ENCODE data around the gene CYLD.

CYLD gene

GRCh38 chr16:50822671-50823070 lies 80.8 kb downstream of the CYLD start:
- DNase-seq, result no peak

- no peak for DNase-seq
Measured at GRCh38 chr16:50826797-50827316, 85.0 kb downstream of the CYLD start.

- DNase-seq, result no peak
Measured at GRCh38 chr16:50828164-50828702, 86.3 kb downstream of the CYLD start.

GRCh38 chr16:50830698-50831097 lies 88.8 kb downstream of the CYLD start:
- no peak for DNase-seq

- no peak for DNase-seq
Measured at GRCh38 chr16:50831751-50832150, 89.9 kb downstream of the CYLD start.

GRCh38 chr16:50833929-50834328 lies 92.0 kb downstream of the CYLD start:
- DNase-seq, result no peak

- no peak for DNase-seq
Measured at GRCh38 chr16:50834701-50835100, 92.8 kb downstream of the CYLD start.

GRCh38 chr16:50835358-50836060 lies 93.6 kb downstream of the CYLD start:
- DNase-seq, result no peak

GRCh38 chr16:50836121-50836621 lies 94.3 kb downstream of the CYLD start:
- no peak for DNase-seq

- DNase-seq, result no peak
Measured at GRCh38 chr16:50837324-50837723, 95.4 kb downstream of the CYLD start.

- no peak for DNase-seq
Measured at GRCh38 chr16:50838165-50838564, 96.3 kb downstream of the CYLD start.

- DNase-seq, result no peak
Measured at GRCh38 chr16:50838885-50839284, 97.0 kb downstream of the CYLD start.

- DNase-seq, result no peak
Measured at GRCh38 chr16:50839356-50839755, 97.5 kb downstream of the CYLD start.

GRCh38 chr16:50839920-50840729 lies 98.2 kb downstream of the CYLD start:
- DNase-seq, result no peak

- no peak for DNase-seq
Measured at GRCh38 chr16:50841081-50841886, 99.4 kb downstream of the CYLD start.

- no peak for DNase-seq
Measured at GRCh38 chr16:50842013-50842505, 100.2 kb downstream of the CYLD start.

GRCh38 chr16:50842589-50842988 lies 100.7 kb downstream of the CYLD start:
- no peak for DNase-seq

GRCh38 chr16:50844840-50845239 lies 103.0 kb downstream of the CYLD start:
- DNase-seq, result no peak

GRCh38 chr16:50845296-50845695 lies 103.4 kb downstream of the CYLD start:
- DNase-seq, result no peak

GRCh38 chr16:50846511-50846910 lies 104.6 kb downstream of the CYLD start:
- no peak for DNase-seq

- DNase-seq, result no peak
Measured at GRCh38 chr16:50847166-50847565, 105.3 kb downstream of the CYLD start.

GRCh38 chr16:50848755-50849514 lies 107.0 kb downstream of the CYLD start:
- DNase-seq, result no peak
